Kidney (tissue), 14 donors: ENCODE data around the gene CLEC2L. TPM values are rescaled to one million over a fixed set of nuclear protein-coding genes. Genes with fewer than 3 reads are reported as not detected.

Experiments used
- DNase-seq, 5 donors: peaks; one replicate each; pipeline ENCODE4 v3.0.0-alpha.2; 2013 to 2020
- FAIRE-seq: peaks from 2 replicates; lab custom pipeline; 2012; peaks lifted over from hg19 to GRCh38; lab: Jason Lieb, UNC
- H3K27ac ChIP-seq, 2 donors: one replicate each; pipeline ENCODE4 v1.7.0; 2013; ENCODE audit warnings: low read depth in 2 of 2, low read length in 2 of 2, inconsistent platforms in 1 of 2
- H3K27me3 ChIP-seq: one replicate; pipeline ENCODE4 v1.7.1; 2013; ENCODE audit warnings: low read length, inconsistent platforms; ENCODE audit not compliant: control insufficient read depth, insufficient read depth
- H3K36me3 ChIP-seq, 3 donors: one replicate each; pipeline versions ENCODE4 v1.7.0 to v1.7.1; 2013; ENCODE audit warnings: low read length in 3 of 3, control low read depth in 1 of 3, inconsistent platforms in 1 of 3; ENCODE audit not compliant: insufficient read depth in 3 of 3, control insufficient read depth in 2 of 3
- H3K4me1 ChIP-seq, 3 donors: one replicate each; pipeline versions ENCODE4 v1.7.0 to v1.7.1; 2013; ENCODE audit warnings: low read length in 3 of 3, inconsistent platforms in 1 of 3, low read depth in 1 of 3; ENCODE audit not compliant: control insufficient read depth in 2 of 3, insufficient read depth in 2 of 3
- H3K4me3 ChIP-seq, 3 donors: one replicate each; pipeline versions ENCODE4 v1.7.0 to v1.8.1; 2013; ENCODE audit warnings: low read length in 3 of 3, control low read depth in 1 of 3, inconsistent platforms in 1 of 3
- H3K9ac ChIP-seq, 3 donors: one replicate each; pipeline versions ENCODE4 v1.7.0 to v1.7.1; 2013; ENCODE audit warnings: low read length in 3 of 3, control low read depth in 1 of 3, inconsistent platforms in 1 of 3
- H3K9me3 ChIP-seq, 3 donors: one replicate each; pipeline versions ENCODE4 v1.7.0 to v1.7.1; 2013; ENCODE audit warnings: low read length in 3 of 3, control low read depth in 1 of 3, inconsistent platforms in 1 of 3; ENCODE audit not compliant: control insufficient read depth in 2 of 3, insufficient read depth in 1 of 3
- intact Hi-C: fragments of 100-400 bp; cut with DNase I; formaldehyde crosslinking; loops from one replicate; pipeline ENCODE4 v1.11.1; 2022
- polyA plus RNA-seq: library from polyadenylated mRNA; stranded (reverse); fragments of 350-450 nt; fragmentation: Illumina TruSeq; extraction: RNeasy Lipid Tissue Mini Kit (QIAGEN cat#74804); gene quantifications from one replicate; pipeline ENCODE4 v1.2.3, GENCODE V29; 2014; ENCODE audit warnings: low read depth, low replicate concordance; ENCODE audit not compliant: insufficient read depth
- total RNA-seq: library from RNA; stranded (reverse); fragmentation: NEBNext Ultra II Directional; extraction: Animal tissue kit (Norgen Biotek cat#: 25700); gene quantifications from one replicate; pipeline ENCODE4 v1.2.1, GENCODE V29; 2021
- TF ChIP-seq, protein P1 (sequence below): IDR thresholded peaks from 3 replicates; pipeline ENCODE4 v1.5.1; 2012; ENCODE audit warnings: mild to moderate bottlenecking, moderate library complexity, borderline replicate concordance; ENCODE audit not compliant: insufficient read depth; ENCODE audit errors: extremely low read depth
- donor health status: control.
- donor health status: control.
- donor health status: control.
- donor health status: control.
- donor health status: control.
- donor health status: DM: yes; HTN: yes; CAD: no.
- donor health status: Normal renal cell carcinoma (clear cell type).

The CLEC2L gene
- total and polyA plus RNA-seq, 2 donors from 2014 or later = not detected

DNA sequence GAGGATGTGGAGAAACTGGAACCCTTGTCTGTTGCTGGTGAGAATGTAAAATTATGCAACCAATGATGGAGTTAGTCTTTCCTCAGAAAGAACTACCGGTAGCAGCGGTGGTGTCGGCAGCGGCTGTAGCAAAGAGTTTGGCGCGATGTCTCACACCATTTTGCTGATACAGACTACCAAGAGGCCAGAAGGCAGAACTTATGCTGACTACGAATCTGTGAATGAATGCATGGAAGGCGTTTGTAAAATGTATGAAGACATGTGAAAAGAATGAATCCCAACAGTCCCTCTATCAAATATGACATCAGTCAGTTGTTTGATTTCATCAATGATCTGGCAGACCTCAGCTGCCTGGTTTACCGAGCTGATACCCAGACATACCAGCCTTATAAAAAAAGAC, 10.6 kb downstream of the CLEC2L start:
- Histone ChIP-seq H3K27me3 (no peaks in the 10 kb centered on the region), H3K4me1 (no peaks in the 10 kb centered on the region), H3K36me3 (no peaks in the 10 kb centered on the region), H3K27ac (no peak overlapping the region), H3K9me3 (no peaks in the 10 kb centered on the region), H3K4me3 (no peak overlapping the region), H3K9ac (no peak overlapping the region)
- intact Hi-C loops = no loop called here
- DNase-seq (no peak), FAIRE-seq (no peak)
- TF ChIP-seq, protein P1, sequence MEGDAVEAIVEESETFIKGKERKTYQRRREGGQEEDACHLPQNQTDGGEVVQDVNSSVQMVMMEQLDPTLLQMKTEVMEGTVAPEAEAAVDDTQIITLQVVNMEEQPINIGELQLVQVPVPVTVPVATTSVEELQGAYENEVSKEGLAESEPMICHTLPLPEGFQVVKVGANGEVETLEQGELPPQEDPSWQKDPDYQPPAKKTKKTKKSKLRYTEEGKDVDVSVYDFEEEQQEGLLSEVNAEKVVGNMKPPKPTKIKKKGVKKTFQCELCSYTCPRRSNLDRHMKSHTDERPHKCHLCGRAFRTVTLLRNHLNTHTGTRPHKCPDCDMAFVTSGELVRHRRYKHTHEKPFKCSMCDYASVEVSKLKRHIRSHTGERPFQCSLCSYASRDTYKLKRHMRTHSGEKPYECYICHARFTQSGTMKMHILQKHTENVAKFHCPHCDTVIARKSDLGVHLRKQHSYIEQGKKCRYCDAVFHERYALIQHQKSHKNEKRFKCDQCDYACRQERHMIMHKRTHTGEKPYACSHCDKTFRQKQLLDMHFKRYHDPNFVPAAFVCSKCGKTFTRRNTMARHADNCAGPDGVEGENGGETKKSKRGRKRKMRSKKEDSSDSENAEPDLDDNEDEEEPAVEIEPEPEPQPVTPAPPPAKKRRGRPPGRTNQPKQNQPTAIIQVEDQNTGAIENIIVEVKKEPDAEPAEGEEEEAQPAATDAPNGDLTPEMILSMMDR = no peak

DNA sequence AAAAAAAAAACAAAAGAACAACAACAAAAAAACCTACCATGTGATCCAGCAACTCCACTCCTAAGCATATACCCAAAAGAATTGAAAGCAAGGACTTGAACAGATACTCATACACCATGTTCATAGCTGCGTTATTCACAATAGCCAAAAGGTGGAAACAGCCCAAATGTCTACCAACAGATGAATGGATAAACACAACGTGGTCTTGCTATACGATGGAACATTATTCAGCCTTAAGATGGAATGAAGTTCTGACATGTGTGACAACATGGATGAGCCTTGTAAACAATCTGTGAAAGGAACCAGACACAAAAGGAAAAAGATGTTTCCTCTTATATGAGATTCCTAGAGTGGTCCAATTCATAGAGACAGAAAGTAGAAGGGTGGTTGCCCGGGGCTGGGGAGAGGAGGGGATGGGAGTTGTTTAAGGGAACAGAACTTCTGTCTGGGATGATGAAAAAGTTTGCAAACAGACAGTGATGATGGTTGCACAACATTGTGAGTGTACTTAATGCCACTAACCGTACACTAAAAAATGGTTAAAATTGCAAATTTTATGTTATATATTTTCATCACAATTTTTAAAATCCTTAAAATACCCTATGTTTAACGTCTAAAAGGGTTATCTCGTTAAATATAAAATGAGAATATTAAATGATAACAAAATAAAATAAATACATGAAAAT, 11.6 kb downstream of the CLEC2L start:
- no peak for FAIRE-seq
- no peak overlapping the region for H3K27ac ChIP-seq
- intact Hi-C loops = no loop called here
- H3K36me3 ChIP-seq = no peaks in the 10 kb centered on the region
- no peaks in the 10 kb centered on the region for H3K9me3 ChIP-seq
- H3K4me3 ChIP-seq = no peak overlapping the region
- no peaks in the 10 kb centered on the region for H3K4me1 ChIP-seq
- TF ChIP-seq, protein P1 = no peak
- H3K9ac ChIP-seq = no peak overlapping the region
- no peak for DNase-seq
- no peaks in the 10 kb centered on the region for H3K27me3 ChIP-seq

DNA sequence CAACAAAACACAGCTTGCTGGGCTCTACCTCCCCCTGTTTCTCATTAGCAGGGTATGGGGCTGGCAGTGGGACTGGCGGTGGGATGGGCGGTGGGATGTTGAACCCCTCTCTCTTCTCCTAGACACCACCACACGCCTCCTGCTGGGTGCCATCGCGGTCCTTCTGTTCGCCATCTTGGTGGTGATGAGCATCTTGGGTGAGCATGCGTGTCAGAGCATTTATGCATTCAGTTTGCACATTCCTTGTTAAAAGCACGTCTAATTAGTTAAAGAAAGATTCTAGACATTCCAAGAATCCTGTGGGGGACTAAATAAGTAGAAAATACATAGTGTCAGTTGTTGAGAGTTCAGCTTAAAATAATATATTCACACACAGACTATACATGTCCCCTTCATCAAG, 12.7 kb downstream of the CLEC2L start:
- H3K27me3 ChIP-seq = no peaks in the 10 kb centered on the region
- H3K27ac ChIP-seq = no peak overlapping the region
- no peaks in the 10 kb centered on the region for H3K9me3 ChIP-seq
- FAIRE-seq (no peak), DNase-seq (no peak)
- no peaks in the 10 kb centered on the region for H3K36me3 ChIP-seq
- no peak overlapping the region for H3K9ac ChIP-seq
- TF ChIP-seq, protein P1 = no peak
- intact Hi-C loops = no loop called here
- no peaks in the 10 kb centered on the region for H3K4me1 ChIP-seq
- H3K4me3 ChIP-seq = no peak overlapping the region
